Head of caudate nucleus (tissue), 42 donors: ENCODE data around the gene OPRPN.

Experiments used
- DNase-seq, 42 donors: peaks; one replicate each; pipeline versions ENCODE4 v3.0.0 to v3.0.0-alpha.2; 2020 to 2021; ENCODE audit warnings: mixed read lengths in 7 of 42
- intact Hi-C: fragments of 100-400 bp; cut with DNase I; formaldehyde crosslinking; loops from one replicate; pipeline ENCODE4 v1.15.0; 2022

Gene OPRPN

DNA sequence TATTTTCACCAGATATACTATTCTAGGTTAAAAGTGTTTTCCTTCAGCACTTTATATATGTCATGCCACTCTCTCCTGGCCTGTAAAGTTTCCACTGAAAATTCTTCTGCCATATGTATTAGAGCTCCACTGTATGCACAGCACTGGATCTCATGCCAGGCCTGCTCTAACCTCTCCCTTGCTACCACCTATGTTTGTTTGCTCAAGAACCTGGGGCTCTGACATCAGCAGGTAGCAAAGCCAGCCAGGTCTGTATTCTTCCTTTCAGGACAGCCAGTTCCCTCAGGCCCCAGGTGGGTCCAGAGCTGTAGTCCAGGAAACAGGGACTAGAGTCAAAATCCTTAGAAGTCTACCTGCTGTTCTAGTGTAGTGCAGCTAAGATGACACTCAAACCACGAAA, 55.2 kb downstream of the OPRPN start:
- no peak for DNase-seq
- intact Hi-C loops, result no loop called here
